ENCODE measurements around the gene NECTIN1. TPM values are rescaled to one million over a fixed set of nuclear protein-coding genes. Genes with fewer than 3 reads are reported as not detected.

NECTIN1 gene
- total and polyA plus RNA-seq, 2 experiments from 2014 or later = 3.6 to 7.4 TPM

GRCh38 chr11:119624102-119624615 is 104.8 kb downstream of the NECTIN1 start:
- TF ChIP-seq EZH2 (IDR thresholded peaks at IDR 0.05; ENCODE audit: borderline replicate concordance) (no peak), CTCF (IDR thresholded peaks at IDR 0.05; ENCODE audit: poor library complexity) (peak; percentile 53)
- Histone ChIP-seq H4K20me1 (ENCODE audit: insufficient read depth, poor library complexity, severe bottlenecking) (no peaks in the 10 kb centered on the region), H2AFZ (no peak overlapping the region), H3K79me2 (no peaks in the 10 kb centered on the region), H3K4me3 (no peak overlapping the region), H3K4me2 (no peak overlapping the region), H3K4me1 (ENCODE audit: insufficient read depth) (peaks cover 10% of the 10 kb centered on the region), H3K27ac (no peak overlapping the region), H3K36me3 (replicated peaks; ENCODE audit: insufficient read depth, low read depth) (no peaks in the 10 kb centered on the region), H3K27me3 (no peaks in the 10 kb centered on the region), H3K9me3 (ENCODE audit: low read depth) (no peaks in the 10 kb centered on the region), H3K9me2 (replicated peaks; ENCODE audit: insufficient read depth) (no peaks in the 10 kb centered on the region)
- WGBS (ENCODE audit: low lambda C conversion rate, missing lambda C conversion rate) = 33% methylated on average over 4 of the region's 9 CpGs
- no peak for DNase-seq (ENCODE audit: low spot score)

GRCh38 chr11:119623682-119624081 is 105.3 kb downstream of the NECTIN1 start:
- 63% methylated on average over 3 of the region's 5 CpGs for WGBS (ENCODE audit: low lambda C conversion rate, missing lambda C conversion rate)
- Histone ChIP-seq H3K79me2 (no peaks in the 10 kb centered on the region), H4K20me1 (ENCODE audit: insufficient read depth, poor library complexity, severe bottlenecking) (no peaks in the 10 kb centered on the region), H3K4me3 (no peak overlapping the region), H3K9me3 (ENCODE audit: low read depth) (no peaks in the 10 kb centered on the region), H3K27ac (no peak overlapping the region), H2AFZ (no peak overlapping the region), H3K36me3 (replicated peaks; ENCODE audit: insufficient read depth, low read depth) (no peaks in the 10 kb centered on the region), H3K27me3 (peaks cover 3% of the 10 kb centered on the region), H3K4me1 (ENCODE audit: insufficient read depth) (peaks cover 10% of the 10 kb centered on the region), H3K4me2 (no peak overlapping the region), H3K9me2 (replicated peaks; ENCODE audit: insufficient read depth) (no peaks in the 10 kb centered on the region)
- TF ChIP-seq CTCF (IDR thresholded peaks at IDR 0.05; ENCODE audit: poor library complexity) (no peak), EZH2phosphoT487 (IDR thresholded peaks at IDR 0.05; ENCODE audit: low read depth, severe bottlenecking, unreplicated experiment) (no peak), EZH2 (IDR thresholded peaks at IDR 0.05; ENCODE audit: borderline replicate concordance) (no peak)
- DNase-seq (ENCODE audit: low spot score) = no peak

- 86% methylated on average over 17 of the region's 17 CpGs for WGBS (ENCODE audit: low lambda C conversion rate, missing lambda C conversion rate)
- TF ChIP-seq EZH2 (IDR thresholded peaks at IDR 0.05; ENCODE audit: borderline replicate concordance) (no peak), EZH2phosphoT487 (IDR thresholded peaks at IDR 0.05; ENCODE audit: low read depth, severe bottlenecking, unreplicated experiment) (no peak), CTCF (IDR thresholded peaks at IDR 0.05; ENCODE audit: poor library complexity) (no peak)
Observed at GRCh38 chr11:119622454-119623143, 106.4 kb downstream of the NECTIN1 start.

More at GRCh38 chr11:119622454-119623143, 106.4 kb downstream of the NECTIN1 start:
- H3K4me2 ChIP-seq = no peak overlapping the region
- no peaks in the 10 kb centered on the region for H3K9me3 ChIP-seq (ENCODE audit: low read depth)
- no peaks in the 10 kb centered on the region for H3K36me3 ChIP-seq (replicated peaks; ENCODE audit: insufficient read depth, low read depth)
- no peaks in the 10 kb centered on the region for H3K79me2 ChIP-seq
- H3K4me3 ChIP-seq = no peak overlapping the region
- H3K9me2 ChIP-seq (replicated peaks; ENCODE audit: insufficient read depth) = no peaks in the 10 kb centered on the region
- peaks cover 10% of the 10 kb centered on the region for H3K4me1 ChIP-seq (ENCODE audit: insufficient read depth)
- no peak for DNase-seq (ENCODE audit: low spot score)
- no peak overlapping the region for H2AFZ ChIP-seq
- H3K27me3 ChIP-seq = peaks cover 4% of the 10 kb centered on the region
- no peak overlapping the region for H3K27ac ChIP-seq
- no peaks in the 10 kb centered on the region for H4K20me1 ChIP-seq (ENCODE audit: insufficient read depth, poor library complexity, severe bottlenecking)
